Stimulated activated CD4-positive, alpha-beta T cell treated with anti-CD3 and anti-CD28 coated beads, Interleukin-12 subunit alpha, Interleukin-12 subunit beta, amount 100 ng/mL, for 48 hours (primary cell): ENCODE data around the gene OSBP2.
A peak's percentile ranks its signal among the peaks of the same experiment; 100 is the strongest.

ENCODE experiments used
- DNase-seq, 3 donors: peaks; one replicate each; pipeline ENCODE4 v3.0.0-alpha.2; 2020; ENCODE audit warnings: low read depth in 2 of 3, low spot score in 1 of 3

Gene OSBP2

DNA sequence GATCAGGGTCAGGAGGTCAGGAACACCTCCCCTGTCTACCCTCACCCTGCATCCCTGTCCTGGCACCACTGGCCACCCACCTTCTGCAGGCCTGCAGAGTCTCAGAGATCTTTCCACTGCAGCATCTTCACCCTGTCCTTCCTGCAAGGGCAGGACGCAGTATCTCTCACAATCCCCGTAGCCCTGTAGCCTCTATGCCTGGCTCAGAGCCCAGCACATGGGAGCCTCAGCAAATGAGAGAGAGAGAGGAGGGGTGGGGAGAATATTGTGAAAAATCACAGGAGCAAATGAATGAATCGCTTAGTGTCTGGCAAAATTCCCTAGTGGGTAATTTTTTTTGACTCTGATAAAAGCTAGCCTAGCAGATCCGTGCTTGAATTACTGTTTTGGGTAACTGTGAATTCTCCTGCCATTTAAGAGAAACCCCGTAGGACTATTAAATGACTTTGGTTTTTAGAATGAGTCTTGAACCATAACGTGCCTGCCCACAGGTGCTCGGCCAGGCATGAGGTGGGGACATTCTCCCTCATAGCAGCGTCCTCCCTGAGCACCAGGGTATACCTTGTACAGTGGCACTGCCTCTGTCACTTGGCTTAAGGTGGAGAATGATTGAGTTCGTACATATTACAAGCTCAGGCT lies 182.4 kb downstream of the OSBP2 start:
- no peak for DNase-seq

DNA sequence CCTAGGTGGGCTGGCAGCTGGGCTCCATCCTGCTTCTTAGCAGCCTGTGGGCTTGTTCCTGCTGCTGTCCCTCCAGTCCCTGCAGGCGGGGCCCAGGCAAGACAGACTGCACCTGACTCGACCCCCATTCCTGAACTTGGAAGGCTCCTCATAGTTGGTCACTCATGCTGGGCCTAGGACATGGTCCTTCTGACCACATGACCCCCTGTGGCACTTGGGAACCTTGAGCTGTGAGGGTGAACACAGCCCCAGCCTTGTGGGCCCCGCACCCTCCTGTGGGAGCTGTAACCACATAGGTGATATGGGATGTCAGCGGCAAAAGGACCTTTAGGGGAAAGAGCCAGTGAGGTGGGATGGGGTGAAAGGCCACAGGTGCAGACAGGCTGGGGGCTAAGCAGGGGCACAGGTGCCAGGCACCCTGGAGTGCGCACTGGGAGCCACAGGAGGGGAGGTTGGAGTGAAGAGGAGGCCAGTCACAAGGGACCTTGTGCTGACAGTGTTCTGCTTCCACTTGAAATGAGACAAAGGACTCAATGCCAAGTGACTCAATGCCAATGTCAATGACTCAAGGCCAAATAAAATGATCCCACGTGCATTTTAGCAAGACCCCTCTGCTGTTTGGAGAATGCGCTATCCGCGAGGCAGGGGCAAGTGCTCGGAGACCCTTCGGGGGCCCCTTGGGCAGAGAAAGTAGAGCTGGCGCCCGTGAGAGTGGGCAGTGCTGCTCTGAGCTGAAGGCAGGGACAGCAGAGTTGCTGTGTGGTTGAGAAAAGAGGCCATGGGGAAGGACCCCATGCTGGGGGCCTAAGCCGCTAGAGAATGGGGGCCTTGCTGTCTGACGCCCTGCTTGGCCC lies 183.2 kb downstream of the OSBP2 start:
- no peak for DNase-seq

DNA sequence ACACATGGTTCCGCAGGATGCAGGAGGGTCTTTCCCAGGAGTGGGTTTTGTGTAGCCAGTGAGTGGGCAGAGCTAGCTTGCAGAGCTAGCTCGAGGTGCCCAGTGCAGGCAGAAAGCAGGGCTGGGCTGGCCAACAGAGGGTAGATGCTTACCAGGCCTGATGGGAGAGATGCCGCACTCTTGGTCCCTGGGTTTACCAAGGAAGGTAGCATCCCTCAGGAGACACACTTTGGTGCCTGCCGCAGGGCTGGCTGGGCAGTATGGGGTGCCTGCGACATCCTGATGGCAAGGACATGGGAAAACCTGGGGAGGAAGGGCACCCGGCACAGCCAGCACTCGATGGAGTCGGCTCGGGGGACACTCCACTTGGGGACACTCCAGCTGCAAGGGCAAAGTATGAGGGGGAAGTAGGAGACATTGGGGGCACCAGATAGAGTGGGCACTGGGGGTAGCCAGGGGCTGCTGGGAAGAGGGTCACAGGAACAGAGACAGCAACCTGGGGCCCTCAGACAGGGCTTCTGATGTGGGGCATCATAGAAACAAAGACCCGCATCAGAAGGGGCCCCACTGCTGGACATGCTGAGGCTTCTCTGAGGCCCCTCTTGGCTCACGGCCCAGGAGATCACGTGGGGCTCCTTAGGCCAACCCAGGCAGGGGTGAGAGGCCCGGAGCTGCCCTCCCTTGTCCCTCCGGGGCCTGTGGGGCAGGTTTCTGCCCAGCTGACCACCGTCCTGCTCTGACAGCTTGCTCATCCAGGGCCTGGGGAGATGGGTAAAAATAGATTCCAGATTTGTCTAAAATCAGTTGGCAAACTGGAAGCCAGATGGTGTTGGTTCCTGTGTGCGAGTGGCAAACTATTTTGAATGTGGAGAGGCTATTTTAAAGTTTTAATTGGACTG lies 184.1 kb downstream of the OSBP2 start:
- no peak for DNase-seq

- no peak for DNase-seq
These were observed 184.7 kb downstream of the OSBP2 start for GRCh38 chr22:30879415-30879797.

- no peak for DNase-seq
These were observed 185.5 kb downstream of the OSBP2 start for GRCh38 chr22:30880181-30880601.

- DNase-seq: no peak
These were observed 186.2 kb downstream of the OSBP2 start for GRCh38 chr22:30880847-30881246.

DNA sequence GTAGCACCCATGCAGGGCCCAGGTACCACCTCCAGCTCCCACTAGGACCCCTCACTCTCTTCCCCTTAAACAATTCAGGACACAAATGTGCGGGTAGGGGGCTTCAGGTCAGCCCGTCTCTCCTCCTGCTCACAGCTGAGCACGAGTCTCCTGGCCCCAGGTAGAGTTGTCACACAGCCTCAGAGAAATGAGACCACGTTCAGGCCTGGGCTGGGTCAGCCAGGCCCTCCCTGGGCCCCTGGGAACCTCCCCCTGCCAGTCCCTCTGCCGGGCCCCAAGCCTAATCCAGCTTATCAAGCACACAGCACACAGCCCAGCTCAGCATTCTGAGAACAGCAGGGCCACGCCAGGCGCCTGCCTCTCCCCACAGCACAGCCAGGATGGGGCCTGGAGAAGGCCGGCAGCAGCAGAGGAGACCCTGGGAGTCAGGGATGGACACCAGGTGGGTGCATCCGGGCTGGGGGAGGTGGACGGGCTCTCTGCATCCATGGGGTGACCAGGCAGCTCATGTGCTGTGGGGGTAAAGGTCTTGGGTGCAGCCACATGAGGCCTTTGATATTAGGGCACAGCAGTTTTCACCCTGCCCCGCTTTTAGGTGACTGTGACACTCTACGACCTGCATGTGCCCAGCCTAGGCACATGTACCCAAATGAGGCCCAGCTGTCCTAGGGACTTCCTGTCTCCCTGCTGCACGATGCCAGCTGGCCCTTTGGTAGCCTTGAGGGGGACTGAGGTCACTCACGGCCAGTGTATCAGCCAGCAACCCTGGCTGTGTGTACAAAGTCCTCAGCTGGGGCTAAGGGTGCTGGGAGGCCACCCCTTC lies 186.9 kb downstream of the OSBP2 start:
- no peak for DNase-seq

DNA sequence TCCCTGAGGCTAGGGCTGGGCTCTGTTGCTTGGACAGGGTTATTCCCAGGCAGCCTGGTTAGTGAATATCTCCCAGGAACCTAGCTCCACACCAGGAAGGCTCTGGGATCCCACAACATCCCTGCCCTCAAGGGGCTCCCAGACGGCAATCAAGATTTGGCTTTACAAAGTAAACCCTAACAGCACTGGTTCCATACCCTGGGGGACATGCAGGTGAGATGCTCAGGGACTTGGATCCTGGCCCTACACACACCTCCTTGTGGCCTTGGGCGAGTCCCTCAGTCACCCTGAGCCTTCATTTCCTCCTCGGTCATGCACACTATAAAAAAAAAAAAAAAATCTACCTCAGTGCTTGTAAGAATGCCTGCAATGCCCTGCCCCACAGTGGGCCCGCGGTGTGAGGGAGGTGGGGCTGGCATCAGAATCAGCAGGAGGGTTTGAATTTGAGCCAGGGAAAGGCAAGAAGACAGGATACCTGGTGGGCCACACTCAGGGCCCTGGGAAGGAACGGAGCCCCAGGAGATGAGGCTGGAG lies 187.6 kb downstream of the OSBP2 start:
- DNase-seq: no peak

GRCh38 chr22:30882974-30883533 lies 188.4 kb downstream of the OSBP2 start:
- DNase-seq: no peak

DNA sequence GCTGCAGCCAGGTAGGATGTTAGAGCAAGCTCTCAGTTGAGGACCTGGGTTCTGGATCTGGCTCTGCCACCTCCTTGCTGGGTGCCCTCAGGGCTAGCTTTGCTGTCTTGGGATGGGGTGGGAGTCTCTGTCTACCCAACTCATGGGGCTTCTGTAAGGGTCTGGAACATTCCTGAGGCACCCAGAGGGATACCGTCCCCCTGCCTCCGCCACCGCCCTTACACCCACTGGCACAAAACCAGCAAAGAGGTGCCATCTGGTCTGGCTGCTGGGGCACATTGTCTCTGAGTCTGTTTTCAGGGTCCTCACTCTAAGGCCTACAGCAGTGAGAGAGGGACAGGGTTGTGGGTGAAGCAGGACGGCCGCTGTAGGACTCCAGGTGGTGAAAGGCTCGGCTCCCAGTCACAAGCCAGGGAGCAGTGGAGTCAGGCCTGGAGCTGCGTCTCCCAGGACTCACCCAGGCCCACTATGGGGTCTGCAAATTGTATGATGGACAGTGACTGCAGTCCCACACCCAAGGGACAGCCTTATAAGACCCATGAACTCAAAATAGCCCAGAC lies 189.0 kb downstream of the OSBP2 start:
- no peak for DNase-seq

DNA sequence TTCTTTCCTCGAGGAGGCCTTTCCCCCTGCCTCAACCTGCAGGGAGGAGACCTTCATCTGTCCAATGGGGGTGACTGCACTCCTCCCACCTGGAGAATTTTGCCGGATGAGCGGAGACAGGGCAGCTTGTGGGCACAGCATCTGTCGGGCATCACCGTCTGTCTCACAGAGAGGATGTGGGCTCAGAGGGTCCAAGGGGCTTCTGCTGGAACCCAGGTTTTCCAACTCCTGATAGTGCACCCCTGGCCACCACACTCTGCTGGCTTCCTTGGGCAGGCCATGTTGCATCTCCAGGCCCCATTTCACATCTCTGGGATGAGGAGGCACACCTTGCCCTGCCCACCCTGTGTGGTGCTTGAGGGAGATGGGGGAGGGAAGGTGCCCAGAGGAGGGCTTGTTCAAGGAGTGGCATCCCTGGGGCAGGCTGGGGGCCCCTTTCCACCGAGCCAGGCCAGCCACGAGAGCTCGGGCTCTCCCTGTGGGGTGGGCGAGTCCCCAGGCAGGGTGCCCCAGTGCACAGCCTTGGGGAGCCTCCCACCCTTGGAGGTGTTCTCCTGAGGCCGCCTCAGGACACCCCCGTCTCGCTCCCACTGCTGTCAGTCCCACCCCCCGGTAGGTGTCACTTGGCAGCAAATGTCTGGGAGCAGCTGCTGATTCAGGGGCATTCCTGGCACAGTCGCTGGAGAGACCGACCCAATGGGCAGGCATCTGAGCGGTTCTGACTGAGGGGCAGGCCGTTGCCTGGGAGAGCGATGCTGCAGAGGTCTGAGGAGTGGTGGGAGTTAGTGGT lies 189.7 kb downstream of the OSBP2 start:
- DNase-seq: no peak

DNA sequence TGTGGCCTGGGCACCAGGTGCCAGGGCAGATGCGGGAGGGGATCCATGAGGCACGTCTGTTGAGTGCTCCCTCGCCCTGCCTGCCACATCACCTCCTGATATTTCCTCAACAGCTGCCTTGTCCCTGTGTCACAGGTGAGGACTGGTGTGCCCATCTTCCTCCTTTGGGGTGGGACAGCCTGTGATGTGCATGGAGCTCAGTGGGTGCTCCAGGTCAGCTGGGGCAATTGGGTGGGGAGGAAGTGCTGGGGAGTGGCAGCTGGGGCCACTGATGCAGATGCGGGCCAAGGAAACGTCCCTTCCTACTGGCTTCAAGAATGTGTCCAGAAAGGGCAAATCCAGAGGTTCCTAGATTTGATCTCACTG lies 190.3 kb downstream of the OSBP2 start:
- DNase-seq: no peak

DNA sequence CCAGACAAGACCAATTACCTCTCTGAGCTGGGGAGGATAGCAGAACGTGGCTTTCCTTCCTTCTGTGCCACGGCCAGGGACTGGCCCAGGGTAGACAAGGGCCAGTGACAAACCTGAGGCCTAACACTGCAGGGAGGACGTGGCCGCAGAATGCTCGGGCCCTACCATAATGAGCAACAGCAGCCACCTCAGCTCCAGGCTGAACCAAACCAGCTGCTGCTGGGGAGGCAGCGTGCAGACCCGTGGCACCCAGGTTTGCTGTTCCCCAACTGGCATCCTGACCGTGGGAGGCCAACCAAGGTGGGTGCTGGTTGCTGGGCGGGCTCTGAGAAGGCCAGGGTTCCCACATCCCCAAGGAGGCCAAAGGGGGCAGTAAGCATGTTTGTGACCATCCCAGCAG lies 190.9 kb downstream of the OSBP2 start:
- DNase-seq: no peak

DNA sequence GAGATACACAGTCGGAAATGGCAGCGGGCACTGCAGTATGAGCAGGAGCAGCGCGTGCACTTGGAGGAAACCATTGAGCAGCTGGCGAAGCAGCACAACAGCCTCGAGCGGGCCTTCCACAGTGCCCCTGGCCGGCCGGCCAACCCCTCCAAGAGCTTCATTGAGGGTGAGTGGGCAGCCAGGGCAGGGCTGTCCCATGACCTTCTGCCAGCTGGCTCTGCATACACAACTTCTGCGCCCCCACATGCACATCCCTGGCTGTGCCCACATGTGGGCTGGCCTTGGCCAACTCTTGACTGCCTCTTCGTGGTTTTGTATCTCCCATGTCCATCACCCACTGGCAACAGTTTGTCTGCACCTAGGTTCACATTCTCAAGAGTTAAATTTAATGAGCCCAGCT lies 192.8 kb downstream of the OSBP2 start:
- DNase-seq: no peak

GRCh38 chr22:30887861-30888260 lies 193.2 kb downstream of the OSBP2 start:
- no peak for DNase-seq

DNA sequence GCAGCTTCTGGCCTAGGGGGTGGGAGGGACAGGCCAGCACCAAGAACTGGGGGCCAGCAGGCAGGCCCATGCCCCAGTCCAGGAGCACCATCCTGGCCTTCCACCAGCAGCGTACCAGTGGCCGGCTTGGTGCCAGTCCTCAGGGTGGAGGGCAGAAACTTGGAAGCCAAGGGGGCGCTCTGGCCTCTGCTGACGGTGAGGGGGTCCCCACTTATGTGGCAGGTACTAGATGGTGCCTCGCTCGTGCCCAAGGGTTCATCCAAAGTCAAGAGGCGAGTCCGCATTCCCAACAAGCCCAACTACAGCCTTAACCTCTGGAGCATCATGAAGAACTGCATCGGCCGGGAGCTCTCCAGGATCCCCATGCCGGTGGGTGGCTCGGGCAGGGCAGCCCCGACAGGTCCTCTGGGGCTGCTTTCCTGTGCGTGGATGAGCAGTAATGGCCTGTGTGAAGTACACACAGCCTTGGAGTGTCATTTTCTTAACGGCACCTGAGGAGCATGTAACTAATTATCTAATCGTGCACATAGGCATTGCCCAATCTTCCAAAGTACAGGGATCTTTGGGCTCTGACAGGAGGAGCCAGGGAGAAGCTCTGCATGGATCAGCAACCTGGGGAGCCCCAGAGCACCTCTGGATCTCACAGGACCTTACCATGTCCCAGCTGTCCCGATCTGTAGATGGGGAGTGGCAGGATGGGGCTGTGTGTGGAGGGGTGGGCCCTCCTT lies 194.8 kb downstream of the OSBP2 start:
- no peak for DNase-seq

GRCh38 chr22:30889996-30890480 lies 195.4 kb downstream of the OSBP2 start:
- DNase-seq: no peak

DNA sequence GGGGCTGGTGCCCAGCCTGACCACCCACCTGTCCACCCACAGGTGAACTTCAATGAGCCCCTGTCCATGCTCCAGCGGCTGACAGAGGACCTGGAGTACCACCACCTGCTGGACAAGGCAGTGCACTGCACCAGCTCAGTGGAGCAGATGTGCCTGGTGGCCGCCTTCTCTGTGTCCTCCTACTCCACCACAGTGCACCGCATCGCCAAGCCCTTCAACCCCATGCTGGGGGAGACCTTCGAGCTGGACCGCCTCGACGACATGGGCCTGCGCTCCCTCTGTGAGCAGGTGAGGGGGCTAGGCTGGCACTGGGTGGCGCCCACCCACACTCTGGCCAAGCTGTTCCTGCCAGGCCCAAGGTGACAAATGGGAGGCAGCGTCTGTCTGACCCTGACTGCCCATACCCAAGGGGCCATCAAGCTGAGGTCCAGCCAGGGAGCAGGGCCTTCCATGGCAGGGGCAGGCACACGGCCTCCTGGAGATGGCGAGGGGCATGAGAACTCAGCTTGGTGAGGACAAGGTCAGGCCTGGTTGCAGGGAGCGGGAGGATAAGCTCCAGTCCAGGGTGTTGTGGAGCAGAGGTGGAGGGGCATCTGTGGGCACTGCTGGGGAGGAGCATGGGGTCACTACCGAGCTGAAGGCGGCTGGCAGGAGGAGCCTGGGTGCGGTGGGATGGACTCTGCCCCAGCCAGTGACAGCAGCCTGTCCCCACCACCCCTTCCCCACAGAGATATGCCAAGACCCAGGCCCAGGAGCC lies 196.2 kb downstream of the OSBP2 start:
- peak in 2 of 3 donors; percentile 13 to 16 for DNase-seq
